GM18907 (cell line): ENCODE results near the gene IL13.

Experiments used
- ATAC-seq: cut with Tn5 transposase; IDR thresholded peaks from one replicate; pipeline ENCODE4 v1.9.1; 2021; ENCODE audit warnings: mild to moderate bottlenecking, moderate library complexity; ENCODE audit not compliant: unreplicated experiment

Gene IL13

DNA sequence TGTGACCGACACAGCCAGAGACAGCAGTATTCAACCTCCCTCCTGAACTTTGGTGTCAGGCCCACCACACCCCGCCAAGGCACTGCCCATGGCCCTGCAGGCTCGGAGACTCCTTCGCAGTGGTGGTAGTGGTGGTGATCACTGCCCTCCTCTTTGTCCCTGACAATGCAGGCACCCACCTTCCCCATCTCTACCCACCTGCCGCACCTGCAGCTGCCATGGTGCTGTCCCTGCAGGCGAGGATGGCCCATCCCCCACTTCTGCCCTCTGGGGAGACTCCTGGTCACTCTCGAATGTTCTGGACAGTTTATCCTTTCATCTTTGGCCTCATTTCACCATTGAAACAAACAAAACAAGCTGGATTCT is 11.5 kb downstream of the IL13 start:
- ATAC-seq, result no peak

DNA sequence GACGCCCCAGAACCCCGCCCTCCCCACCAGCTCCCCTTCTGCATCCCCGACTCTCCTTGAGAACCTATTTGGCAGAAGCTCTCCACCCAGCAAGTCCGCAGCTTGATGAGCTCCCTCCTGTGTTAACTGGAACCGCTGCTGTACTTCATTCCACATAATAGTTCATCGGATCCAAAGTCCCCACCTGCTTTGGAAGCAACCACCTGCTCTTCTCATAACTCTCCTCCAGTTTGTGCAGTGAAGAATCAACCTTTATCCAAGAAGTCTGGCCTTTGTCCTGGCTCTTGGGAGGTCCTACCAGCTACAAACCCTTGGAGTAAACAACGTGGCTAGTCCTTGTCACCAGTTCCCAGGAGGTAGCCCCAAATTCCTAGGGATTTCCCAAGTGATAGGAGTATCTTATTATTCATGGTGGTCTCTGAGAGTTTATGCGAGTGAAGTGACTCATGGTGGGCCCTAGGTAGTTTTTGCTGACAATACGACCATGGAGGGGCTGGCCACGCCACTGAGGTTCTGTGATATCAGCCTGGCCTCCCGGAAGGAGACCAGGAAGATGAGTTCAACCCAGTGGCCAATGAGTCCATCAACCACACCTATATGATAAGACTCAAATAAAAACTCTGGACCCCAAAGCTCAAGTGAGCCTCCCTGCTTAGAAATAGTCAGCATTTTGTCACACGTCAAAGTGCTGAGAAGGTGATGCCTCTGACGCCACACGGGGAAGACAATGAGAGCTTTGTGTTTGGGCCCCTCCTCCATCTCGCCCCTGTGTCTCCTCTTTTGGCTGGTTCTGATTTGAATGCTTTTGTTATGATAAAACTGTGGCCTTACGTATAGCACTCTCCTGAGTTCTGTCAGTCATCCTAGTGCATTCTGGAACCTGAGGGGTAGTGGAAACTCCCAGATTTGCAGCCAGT is 12.3 kb downstream of the IL13 start:
- no peak for ATAC-seq

DNA sequence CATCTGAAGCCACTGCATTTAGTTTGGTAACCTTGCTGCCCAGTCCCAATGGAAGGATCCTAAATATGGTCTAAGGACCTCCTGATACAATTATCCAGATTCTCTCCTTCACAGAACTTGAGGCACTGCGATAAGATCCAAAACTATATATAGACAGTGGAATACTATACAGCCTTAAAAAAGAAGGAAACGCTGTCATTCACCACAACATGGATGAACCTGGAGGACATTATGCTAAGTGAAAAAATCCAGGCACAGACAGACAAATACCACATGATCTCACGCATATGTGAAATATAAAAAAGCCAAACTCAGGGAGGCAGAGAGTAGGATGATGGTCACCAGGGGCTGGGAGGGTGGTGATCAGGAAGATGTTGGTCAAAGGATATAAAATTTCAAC is 13.0 kb downstream of the IL13 start:
- no peak for ATAC-seq

DNA sequence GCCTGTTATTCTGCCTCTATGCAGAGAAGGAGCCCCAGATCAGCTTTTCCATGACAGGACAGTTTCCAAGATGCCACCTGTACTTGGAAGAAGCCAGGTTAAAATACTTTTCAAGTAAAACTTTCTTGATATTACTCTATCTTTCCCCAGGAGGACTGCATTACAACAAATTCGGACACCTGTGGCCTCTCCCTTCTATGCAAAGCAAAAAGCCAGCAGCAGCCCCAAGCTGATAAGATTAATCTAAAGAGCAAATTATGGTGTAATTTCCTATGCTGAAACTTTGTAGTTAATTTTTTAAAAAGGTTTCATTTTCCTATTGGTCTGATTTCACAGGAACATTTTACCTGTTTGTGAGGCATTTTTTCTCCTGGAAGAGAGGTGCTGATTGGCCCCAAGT is 15.5 kb downstream of the IL13 start:
- no peak for ATAC-seq

DNA sequence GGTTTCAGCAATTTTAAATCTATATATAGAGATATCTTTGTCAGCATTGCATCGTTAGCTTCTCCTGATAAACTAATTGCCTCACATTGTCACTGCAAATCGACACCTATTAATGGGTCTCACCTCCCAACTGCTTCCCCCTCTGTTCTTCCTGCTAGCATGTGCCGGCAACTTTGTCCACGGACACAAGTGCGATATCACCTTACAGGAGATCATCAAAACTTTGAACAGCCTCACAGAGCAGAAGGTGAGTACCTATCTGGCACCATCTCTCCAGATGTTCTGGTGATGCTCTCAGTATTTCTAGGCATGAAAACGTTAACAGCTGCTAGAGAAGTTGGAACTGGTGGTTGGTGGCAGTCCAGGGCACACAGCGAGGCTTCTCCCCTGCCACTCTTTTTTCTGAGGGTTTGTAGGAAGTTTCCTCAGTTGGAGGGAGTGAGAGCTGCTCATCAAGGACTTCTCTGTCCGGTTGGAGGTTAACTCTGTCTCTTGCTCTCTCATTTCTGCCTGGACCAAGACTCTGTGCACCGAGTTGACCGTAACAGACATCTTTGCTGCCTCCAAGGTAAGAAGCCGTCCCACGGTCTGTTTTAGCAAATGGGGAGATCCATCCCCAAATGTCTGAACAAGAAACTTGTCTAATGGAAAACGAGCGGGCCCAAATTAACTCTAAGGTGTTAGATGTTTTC is 16.1 kb downstream of the IL13 start, which contains the start of gene IL4:
IL4 (plus strand) TSS at position 51 of the 692 bp plus-strand sequence; CDS start at position 113, 62 bp downstream.
- no peak for ATAC-seq

DNA sequence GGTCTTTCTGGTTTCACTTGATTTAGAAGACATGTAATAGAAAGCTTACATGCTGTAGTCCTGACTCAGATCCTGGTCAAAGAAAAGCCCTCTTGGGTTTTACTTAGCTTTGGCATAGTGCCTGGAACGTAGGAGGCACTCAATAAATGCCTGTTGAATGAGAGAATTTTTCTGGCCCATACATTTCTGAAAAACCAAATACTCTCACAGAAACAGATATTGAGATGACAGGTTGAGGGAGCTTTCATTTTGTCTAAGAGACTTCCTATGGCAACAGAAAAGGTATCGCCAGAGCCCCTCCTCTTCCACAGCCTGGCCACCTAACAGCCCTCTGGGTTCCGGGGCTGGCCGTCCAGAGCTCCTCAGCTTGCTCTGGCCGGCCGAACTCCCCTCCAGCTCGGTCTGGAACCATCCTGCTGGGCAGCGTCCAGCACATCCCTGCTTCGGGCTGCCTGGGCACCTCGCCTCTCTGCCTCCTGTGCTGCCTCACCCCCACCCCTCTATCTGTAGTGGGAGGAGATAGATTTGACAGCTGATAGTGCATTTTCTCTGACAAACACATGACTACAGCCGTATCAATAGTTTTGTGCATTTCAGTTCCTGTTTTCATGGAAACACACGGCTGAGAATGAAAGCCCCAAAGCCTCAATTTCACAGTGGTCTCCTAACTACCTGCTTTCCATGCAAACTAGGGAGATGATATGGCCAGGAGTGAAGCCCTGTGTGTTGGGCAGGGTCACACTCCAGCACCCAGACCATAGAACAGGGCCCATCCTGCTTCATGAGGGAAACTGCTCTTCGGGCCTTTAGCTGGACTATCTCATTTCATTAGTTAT is 16.9 kb downstream of the IL13 start:
- ATAC-seq, result peak; percentile 85

DNA sequence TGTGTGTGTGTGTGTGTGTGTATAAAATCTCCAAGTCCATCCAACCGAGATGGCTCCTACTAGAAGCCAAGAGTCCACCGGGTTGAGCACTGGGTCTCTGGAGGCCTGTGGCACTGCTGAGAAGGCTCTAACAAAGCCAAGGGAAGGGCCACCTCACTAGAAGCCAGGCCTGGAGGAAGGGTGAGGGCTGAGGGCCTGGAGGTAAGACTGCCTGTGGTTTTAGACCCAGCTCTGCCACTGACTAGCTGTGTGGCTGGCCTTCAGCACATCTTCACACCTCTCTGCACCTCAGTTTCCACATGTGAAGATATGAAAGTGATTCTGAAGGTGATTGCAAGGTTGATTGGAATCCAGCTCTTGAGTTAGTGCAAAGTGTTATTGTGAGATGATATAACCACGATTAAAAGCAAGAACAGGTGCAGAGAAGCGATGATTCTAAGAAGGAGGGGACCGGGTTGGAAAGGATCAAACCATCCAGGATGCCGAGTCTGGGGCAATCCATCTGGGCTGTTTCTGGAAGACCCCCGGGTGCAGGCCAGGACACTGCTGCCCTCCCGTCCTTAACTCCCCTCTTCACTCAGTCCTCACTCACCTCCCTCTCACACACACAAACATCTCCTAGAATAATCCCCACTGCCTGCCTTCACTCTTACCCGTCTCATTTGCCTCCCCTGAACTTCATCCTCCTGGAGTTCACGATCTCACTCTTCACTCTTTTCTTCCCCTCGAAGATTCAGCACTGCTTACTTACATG is 18.1 kb downstream of the IL13 start:
- no peak for ATAC-seq

DNA sequence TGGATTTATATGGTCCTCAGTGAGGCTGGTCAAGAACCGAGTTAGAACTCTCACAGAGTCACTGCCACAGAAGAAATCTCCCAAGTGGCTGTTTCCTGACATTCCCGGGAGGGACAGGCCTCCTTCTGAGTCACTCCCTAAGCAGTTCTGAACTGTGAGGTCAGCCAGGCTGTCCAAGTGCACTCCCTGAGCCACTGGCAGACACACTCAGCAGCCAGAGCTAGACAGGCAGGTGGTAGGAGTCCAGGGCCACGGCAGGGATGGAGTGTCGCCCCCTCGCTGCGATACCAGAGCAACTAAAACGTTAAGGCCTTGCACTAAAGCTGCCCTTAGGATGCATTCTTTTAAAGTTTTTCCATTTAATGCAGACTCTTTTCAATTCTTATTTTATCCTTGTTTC is 19.2 kb downstream of the IL13 start:
- ATAC-seq, result no peak

DNA sequence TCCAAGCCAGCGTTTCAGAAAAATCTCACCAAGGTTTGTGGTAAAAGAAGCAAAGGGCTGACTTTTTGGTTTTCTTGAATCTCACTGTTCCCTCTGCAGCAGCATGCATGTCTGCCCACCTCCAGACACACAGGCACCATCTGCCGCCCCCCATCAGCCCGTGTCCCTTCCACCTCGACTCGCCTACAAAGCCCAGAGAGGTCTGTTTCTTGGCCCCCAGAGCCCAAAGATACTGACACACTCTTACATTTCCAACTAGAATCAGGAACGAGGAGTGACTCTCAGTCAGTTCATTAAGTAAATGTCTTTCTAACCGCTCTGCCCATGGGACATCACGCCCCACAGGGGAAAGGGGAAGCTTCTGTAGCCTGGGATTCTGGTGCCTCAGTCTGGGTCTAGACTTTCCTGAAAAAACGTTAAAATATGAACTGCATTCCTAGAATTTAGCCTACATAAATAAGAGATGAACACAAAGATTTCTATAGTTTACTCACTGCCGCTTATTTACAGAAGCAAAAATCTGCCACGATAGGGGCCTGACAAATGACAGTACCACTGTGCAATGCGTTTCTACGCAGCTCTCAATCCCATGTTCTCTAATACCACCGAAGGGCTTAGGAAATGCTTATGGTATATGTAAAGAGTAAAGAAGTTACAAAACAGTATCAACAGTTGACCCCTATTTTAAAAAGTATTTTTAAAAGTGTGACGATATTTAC is 19.9 kb downstream of the IL13 start:
- no peak for ATAC-seq

DNA sequence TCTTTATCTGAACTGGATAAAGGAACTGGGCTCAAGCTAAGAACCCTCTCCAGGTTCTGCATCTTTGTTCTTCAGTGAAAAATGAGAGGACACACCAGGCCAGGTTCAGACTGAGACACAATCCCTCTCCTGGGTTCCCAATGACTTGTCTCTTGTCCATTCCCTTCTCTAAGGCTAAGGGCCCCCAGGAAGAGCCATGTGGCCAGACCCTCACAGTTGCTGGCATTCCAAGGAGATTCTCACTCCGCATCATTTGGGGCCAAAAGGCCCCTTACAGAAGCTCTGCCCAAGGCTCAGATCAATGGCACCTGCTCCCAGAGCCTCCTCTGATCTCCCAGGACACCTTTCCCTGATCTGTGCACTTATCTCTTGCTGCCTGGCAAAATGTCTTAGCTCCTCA is 20.8 kb downstream of the IL13 start:
- ATAC-seq, result no peak

DNA sequence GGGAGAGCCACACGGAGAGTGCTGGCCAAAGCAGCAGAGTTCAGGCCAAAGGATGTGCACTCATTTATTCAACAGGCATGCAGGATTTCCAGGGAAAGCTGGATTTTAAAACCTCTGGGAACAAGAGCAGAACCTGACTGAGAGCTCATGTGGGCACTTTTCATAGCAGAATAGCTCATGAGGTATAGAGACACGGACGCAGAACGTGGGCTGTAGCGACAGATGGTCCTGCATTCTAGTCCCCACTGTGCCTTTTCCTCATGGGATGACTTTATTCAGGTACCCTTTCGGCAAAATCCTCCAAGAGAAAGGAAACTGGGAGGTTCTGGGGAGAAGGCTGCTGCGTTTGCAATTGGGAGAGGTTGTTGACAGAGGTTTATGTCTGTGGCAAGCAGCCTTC is 21.2 kb downstream of the IL13 start:
- no peak for ATAC-seq

DNA sequence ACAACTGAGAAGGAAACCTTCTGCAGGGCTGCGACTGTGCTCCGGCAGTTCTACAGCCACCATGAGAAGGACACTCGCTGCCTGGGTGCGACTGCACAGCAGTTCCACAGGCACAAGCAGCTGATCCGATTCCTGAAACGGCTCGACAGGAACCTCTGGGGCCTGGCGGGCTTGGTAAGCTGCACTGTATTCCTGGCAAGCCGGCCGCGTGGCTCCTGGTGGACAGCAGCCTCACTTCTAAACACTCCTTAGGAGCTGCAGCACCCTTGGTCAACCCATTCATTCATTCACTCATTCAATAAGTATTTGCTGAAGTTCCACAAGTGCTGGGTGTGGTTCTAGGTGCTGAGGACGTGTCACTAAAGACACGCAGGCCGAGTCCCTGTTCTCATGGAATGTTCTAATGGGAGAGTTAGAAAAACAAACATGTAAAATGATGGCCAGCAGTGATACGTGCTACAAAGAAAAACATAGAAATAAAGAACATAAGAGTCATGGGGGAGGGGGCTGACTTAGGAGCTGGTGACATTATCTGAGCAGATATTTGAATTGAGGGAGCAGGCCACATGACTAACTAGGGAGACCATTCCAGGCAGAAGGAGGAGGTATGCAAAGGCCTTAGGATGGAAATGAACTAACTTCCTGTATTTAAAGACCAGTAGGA is 21.9 kb downstream of the IL13 start:
- no peak for ATAC-seq

DNA sequence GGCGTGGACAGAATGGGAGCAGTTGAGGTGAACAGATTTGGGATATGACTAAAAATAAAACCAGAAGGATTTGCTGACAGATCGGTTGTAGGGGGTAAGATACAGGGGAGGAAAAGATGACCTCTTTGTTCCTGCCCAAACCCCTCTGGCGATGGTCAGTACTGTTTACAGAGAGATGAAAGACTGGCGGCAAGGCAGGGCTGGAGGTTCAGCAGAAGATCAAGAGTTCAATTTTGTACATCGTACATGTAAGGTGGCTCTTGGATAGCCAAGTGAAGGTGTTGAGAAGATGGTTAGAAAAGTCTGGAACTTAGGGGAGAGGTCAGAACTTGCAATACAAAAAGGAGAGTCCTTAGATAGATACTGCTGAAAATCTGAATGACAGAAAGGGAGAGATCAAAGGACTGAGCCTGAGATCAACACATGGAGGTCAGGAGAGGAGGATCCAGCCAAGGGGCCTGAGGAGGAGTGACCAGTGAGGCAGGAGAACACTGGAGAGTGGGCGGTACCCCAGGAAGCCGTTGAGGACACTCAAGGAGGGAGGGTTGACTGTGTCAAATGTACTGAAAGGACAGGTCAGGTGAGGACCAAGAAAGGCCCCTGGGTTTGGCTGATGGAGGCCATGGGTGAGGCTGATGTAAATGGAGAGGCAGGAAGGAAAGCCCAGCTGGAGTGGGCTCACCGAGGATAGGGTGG is 23.0 kb downstream of the IL13 start:
- no peak for ATAC-seq

DNA sequence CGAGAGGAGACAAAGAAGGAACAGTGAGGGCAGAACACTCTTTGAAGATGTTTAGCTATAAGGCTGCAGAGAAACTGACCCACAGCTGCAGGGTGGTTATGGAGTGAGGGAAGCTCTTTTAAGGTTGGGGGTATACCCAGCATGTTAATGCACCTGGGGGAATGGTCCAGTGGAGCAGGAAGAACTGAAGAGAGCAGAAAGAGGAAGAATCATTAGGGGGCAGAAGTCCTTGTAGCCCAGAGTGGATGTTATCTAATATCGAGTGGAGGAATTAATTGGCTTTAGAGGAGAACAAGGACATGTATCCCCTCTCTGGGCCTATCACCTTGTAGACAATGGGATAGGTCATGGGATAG is 23.5 kb downstream of the IL13 start:
- ATAC-seq, result no peak

DNA sequence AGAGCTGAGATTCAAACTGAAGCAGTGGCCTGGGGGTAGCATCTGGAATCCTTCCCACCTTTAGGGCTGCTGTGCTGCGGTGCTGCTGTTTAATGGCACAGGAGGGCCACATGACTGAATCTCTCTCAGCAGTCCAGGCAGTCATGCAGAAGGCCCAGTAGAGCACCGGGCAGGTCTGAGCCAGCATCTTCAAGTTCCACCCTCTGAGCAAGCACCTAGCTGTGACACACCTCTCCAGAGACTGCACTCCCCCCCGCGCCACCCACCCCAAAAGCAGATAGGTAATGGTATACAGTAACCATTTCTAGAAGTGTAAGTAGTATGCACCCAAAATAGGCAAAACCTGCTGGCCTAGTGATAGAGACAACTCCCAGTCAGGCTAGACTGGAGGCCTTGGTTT is 24.0 kb downstream of the IL13 start:
- ATAC-seq, result no peak

DNA sequence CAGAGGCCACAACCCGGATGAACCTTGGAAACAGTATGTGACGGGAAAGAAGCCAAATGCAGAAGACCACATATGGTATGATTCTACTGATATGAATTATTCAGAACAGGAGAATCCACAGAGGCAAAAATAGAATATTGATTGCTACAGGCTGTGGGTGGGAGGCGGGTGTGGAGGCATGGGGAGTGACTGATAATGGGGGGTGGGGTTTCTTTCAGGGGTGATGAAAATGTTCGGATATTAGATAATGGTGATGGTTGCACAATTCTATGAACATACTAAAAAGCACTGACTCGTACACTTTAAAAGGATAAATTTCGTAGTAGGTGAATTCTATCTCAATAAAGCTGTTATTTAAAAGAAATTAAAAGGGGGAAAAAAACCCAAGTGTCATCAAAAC is 26.5 kb downstream of the IL13 start:
- no peak for ATAC-seq

DNA sequence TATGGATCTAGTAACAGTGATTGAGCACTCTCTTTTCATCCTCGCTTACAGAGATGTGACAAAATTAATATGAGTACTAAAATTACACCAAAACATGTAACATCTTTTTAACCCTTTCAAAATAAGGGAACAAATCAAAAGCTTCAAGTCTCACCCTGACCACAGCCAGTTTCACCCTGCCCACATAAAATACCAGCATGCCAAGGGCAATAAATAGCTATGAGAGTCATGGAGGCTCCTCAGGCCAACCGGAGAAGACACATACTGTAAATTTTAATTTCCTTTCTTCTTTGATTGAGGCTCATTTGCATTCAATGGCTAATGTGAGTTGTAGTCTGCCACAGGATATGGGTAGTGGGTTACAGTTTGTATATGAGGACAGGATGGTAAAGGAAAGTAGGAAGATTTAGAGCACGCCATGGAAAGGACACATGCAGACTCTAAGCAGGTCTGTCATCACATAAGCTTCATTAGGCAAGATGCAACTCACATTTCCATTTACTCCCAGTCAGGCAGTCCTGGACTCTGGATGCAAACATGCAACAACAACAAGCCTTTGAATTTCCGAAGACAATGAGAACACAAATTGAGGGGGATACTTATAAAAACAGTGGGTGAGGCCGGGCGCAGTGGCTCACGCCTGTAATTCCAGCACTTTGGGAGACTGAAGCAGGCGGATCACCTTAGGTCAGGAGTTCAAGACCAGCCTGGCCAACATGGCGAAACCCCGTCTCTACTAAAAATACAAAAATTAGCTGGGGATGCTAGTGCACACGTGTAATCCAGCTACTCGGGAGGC is 27.1 kb downstream of the IL13 start:
- ATAC-seq, result no peak

DNA sequence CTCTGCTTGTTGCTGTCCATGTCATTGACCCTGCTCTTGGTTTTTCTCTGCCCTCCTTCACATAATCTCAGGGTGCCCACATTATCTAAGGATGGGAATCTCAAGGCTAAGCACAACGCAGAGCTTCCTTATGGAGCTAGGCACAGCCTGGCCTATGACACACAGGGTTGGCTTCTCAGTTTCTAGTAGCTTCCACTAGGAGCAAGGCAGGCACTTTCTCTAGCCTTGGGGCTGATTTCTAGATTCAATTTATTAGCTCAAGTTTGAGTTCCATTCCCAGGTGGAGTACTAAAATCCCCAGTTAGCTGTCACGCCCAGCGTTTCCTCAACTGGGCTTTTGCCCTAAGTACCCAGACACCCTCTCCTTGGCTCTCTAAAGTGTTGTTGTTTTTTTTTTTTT is 28.2 kb downstream of the IL13 start:
- ATAC-seq, result no peak
